Aorta (tissue), 5 donors: ENCODE data around the gene EXOC4. TPM values are rescaled to one million over a fixed set of nuclear protein-coding genes. Genes with fewer than 3 reads are reported as not detected.

Experiments
- ATAC-seq: fragments of 200-7000 bp; cut with Tn5 transposase; one replicate; pipeline ENCODE4 v1.9.1; 2022; ENCODE audit warnings: moderate library complexity; ENCODE audit not compliant: low FRiP score
- DNase-seq, 2 donors: peaks; one replicate each; pipeline ENCODE4 v3.0.0-alpha.2; 2020
- H3K27ac ChIP-seq, 2 donors: one replicate each; pipeline ENCODE4 v1.5.1; 2013; ENCODE audit warnings: low read length in 2 of 2, mild to moderate bottlenecking in 2 of 2, moderate library complexity in 2 of 2, control low read depth in 1 of 2, inconsistent platforms in 1 of 2, low read depth in 1 of 2
- H3K27me3 ChIP-seq, 2 donors: one replicate each; pipeline ENCODE4 v1.6.1; 2013; ENCODE audit warnings: control low read depth in 1 of 2, low read length in 1 of 2, mild to moderate bottlenecking in 1 of 2, moderate library complexity in 1 of 2; ENCODE audit not compliant: insufficient read depth in 2 of 2, control insufficient read depth in 1 of 2
- H3K36me3 ChIP-seq, 2 donors: one replicate each; pipeline ENCODE4 v1.6.1; 2013; ENCODE audit warnings: control low read depth in 1 of 2, low read length in 1 of 2, mild to moderate bottlenecking in 1 of 2; ENCODE audit not compliant: insufficient read depth in 2 of 2, control insufficient read depth in 1 of 2
- H3K4me1 ChIP-seq, 2 donors: one replicate each; pipeline ENCODE4 v1.6.1; 2013; ENCODE audit warnings: low read length in 2 of 2, control low read depth in 1 of 2, mild to moderate bottlenecking in 1 of 2, moderate library complexity in 1 of 2; ENCODE audit not compliant: insufficient read depth in 2 of 2, control insufficient read depth in 1 of 2
- H3K4me3 ChIP-seq, 2 donors: one replicate each; pipeline ENCODE4 v1.5.1; 2013; ENCODE audit warnings: low read length in 2 of 2, control low read depth in 1 of 2, mild to moderate bottlenecking in 1 of 2
- H3K9me3 ChIP-seq: one replicate; pipeline ENCODE4 v1.6.1; 2013; ENCODE audit warnings: mild to moderate bottlenecking, low read length; ENCODE audit not compliant: control insufficient read depth
- WGBS, 2 donors: extraction: QIAGEN DNeasy Blood & Tissue Kit; methylation state at CpG; one replicate each; pipeline ENCODE4 v1.1.7; 2013; 5-methylcytosine and 5-hydroxymethylcytosine counted together
- intact Hi-C, 2 donors: fragments of 100-400 bp; cut with DNase I; formaldehyde crosslinking; loops; one replicate each; pipeline versions ENCODE4 v1.14.2 to v1.15.0; 2022
- polyA plus RNA-seq, 2 donors: library from polyadenylated mRNA; stranded (reverse); fragments of 200-250 nt; gene quantifications; one replicate each; pipeline ENCODE4 v1.2.3, GENCODE V29; 2013
- total RNA-seq, 2 donors: library from RNA; stranded (reverse); fragmentation: NEBNext Ultra II Directional; extraction: Animal tissue kit (Norgen Biotek cat#: 25700); gene quantifications; one replicate each; pipeline ENCODE4 v1.2.1, GENCODE V29; 2021
- donor health status: healthy with polysubstance abuse.
- donor health status: Bipolar disorder and iron deficiency.
- donor health status: DM: no; HTN: no; CAD: no.
- donor health status: DM: no; HTN: no; CAD: no.
- donor health status: DM: yes; HTN: yes; CAD: no.

Gene EXOC4
- total and polyA plus RNA-seq, 4 donors, result 19.9 to 109 (median 45.9) TPM

- intact Hi-C loops, result no loop called here
- no peak overlapping the region for H3K4me3 ChIP-seq
- no peak for DNase-seq
Measured at GRCh38 chr7:133611955-133612354, 359.1 kb downstream of the EXOC4 start.

GRCh38 chr7:133613250-133613790 is 360.4 kb downstream of the EXOC4 start:
- Histone ChIP-seq H3K9me3 (no peaks in the 10 kb centered on the region), H3K4me1 (no peaks in the 10 kb centered on the region), H3K27me3 (no peaks in the 10 kb centered on the region), H3K27ac (no peak overlapping the region), H3K36me3 (no peaks in the 10 kb centered on the region), H3K4me3 (no peak overlapping the region)
- DNase-seq, result no peak
- no peak for ATAC-seq
- 90 to 93% methylated on average over 8 of the region's 8 CpGs for WGBS, 2 donors
- intact Hi-C loops, result no loop called here

More at GRCh38 chr7:133611955-133612354, 359.1 kb downstream of the EXOC4 start:
- Histone ChIP-seq H3K36me3 (no peaks in the 10 kb centered on the region), H3K27ac (no peak overlapping the region), H3K4me1 (no peaks in the 10 kb centered on the region), H3K27me3 (no peaks in the 10 kb centered on the region), H3K9me3 (no peaks in the 10 kb centered on the region)
- no peak for ATAC-seq

GRCh38 chr7:133614251-133614650 is 361.4 kb downstream of the EXOC4 start:
- no peak overlapping the region for H3K4me3 ChIP-seq
- H3K9me3 ChIP-seq, result no peaks in the 10 kb centered on the region
- DNase-seq (no peak), ATAC-seq (no peak)
- H3K27me3 ChIP-seq, result no peaks in the 10 kb centered on the region
- 95 to 98% methylated on average over 2 of the region's 2 CpGs for WGBS, 2 donors
- H3K27ac ChIP-seq, result no peak overlapping the region
- intact Hi-C loops, result no loop called here
- H3K36me3 ChIP-seq, result no peaks in the 10 kb centered on the region
- H3K4me1 ChIP-seq, result no peaks in the 10 kb centered on the region

GRCh38 chr7:133618970-133619369 is 366.1 kb downstream of the EXOC4 start:
- Histone ChIP-seq H3K27me3 (no peaks in the 10 kb centered on the region), H3K36me3 (no peaks in the 10 kb centered on the region), H3K27ac (no peak overlapping the region), H3K4me3 (no peak overlapping the region), H3K4me1 (no peaks in the 10 kb centered on the region), H3K9me3 (no peaks in the 10 kb centered on the region)
- 71 to 91% methylated on average over 4 of the region's 4 CpGs for whole genome bisulfite sequencing, 2 donors
- intact Hi-C loops, result no loop called here
- ATAC-seq (no peak), DNase-seq (no peak)

GRCh38 chr7:133619491-133619890 is 366.6 kb downstream of the EXOC4 start:
- Histone ChIP-seq H3K36me3 (no peaks in the 10 kb centered on the region), H3K4me3 (no peak overlapping the region), H3K4me1 (no peaks in the 10 kb centered on the region), H3K9me3 (no peaks in the 10 kb centered on the region), H3K27ac (no peak overlapping the region), H3K27me3 (no peaks in the 10 kb centered on the region)
- intact Hi-C loops, result no loop called here
- ATAC-seq (no peak), DNase-seq (no peak)
- WGBS, 2 donors, result 80 to 92% methylated on average over 2 of the region's 2 CpGs

- Histone ChIP-seq H3K27ac (no peak overlapping the region), H3K36me3 (no peaks in the 10 kb centered on the region), H3K4me3 (no peak overlapping the region), H3K27me3 (no peaks in the 10 kb centered on the region), H3K9me3 (no peaks in the 10 kb centered on the region), H3K4me1 (no peaks in the 10 kb centered on the region)
- intact Hi-C loops, result no loop called here
- 89 to 90% methylated on average over 1 of the region's 1 CpG for WGBS, 2 donors
- ATAC-seq (no peak), DNase-seq (no peak)
Measured at GRCh38 chr7:133623721-133624120, 370.8 kb downstream of the EXOC4 start.

GRCh38 chr7:133625046-133625445 is 372.2 kb downstream of the EXOC4 start:
- no peak for DNase-seq
- intact Hi-C loops, result no loop called here
- no peaks in the 10 kb centered on the region for H3K4me1 ChIP-seq
- no peak overlapping the region for H3K4me3 ChIP-seq
- no peaks in the 10 kb centered on the region for H3K36me3 ChIP-seq
- ATAC-seq, result no peak
- 89 to 90% methylated on average over 3 of the region's 3 CpGs for WGBS, 2 donors
- no peaks in the 10 kb centered on the region for H3K9me3 ChIP-seq
- no peaks in the 10 kb centered on the region for H3K27me3 ChIP-seq
- no peak overlapping the region for H3K27ac ChIP-seq

GRCh38 chr7:133629701-133630100 is 376.8 kb downstream of the EXOC4 start:
- H3K4me3 ChIP-seq, result no peak overlapping the region

GRCh38 chr7:133633055-133633454 is 380.2 kb downstream of the EXOC4 start:
- Histone ChIP-seq H3K27me3 (no peaks in the 10 kb centered on the region), H3K36me3 (no peaks in the 10 kb centered on the region), H3K9me3 (no peaks in the 10 kb centered on the region), H3K4me3 (no peak overlapping the region), H3K27ac (no peak overlapping the region), H3K4me1 (no peaks in the 10 kb centered on the region)
- intact Hi-C loops, result no loop called here
- ATAC-seq (no peak), DNase-seq (no peak)
- WGBS, 2 donors, result 44 to 50% methylated on average over 2 of the region's 2 CpGs

More at GRCh38 chr7:133629701-133630100, 376.8 kb downstream of the EXOC4 start:
- no peaks in the 10 kb centered on the region for H3K4me1 ChIP-seq
- H3K27ac ChIP-seq, result no peak overlapping the region
- DNase-seq, result no peak
- ATAC-seq, result no peak
- no peaks in the 10 kb centered on the region for H3K9me3 ChIP-seq
- intact Hi-C loops, result no loop called here
- H3K36me3 ChIP-seq, result no peaks in the 10 kb centered on the region
- H3K27me3 ChIP-seq, result no peaks in the 10 kb centered on the region
- 59 to 67% methylated on average over 5 of the region's 5 CpGs for WGBS, 2 donors
